OCI-M2 (cell line): ENCODE results near the gene NUBPL.
"Not testable (repeated sequence)": the region's sequence is repeated elsewhere in the genome, so short reads cannot be mapped to it uniquely, and the experiment has no call there.

Source experiments
- DNase-seq: peaks from one replicate; lab custom pipeline; 2025; ENCODE audit not compliant: unreplicated experiment; lab: John Stamatoyannopoulos, UW

Gene NUBPL

DNA sequence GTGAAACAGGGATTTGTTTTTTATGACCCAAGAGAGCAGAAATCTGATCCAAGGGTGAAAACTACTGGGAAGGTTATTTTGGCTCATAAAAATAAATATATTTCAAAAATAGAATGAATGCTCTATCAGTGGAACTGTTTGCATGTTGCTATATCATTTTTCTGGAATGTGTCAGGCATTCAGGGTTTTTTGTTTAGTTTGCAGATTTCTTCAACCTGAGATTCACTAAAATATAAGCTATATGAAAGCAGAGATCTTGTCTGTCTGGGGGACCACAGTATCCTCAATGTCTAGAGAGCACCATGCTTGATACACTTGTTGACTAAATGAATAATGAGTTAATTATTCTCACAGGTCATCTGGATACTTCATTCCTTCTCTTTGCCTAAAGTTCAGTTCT, 165.1 kb downstream of the NUBPL start:
- no peak for DNase-seq

DNA sequence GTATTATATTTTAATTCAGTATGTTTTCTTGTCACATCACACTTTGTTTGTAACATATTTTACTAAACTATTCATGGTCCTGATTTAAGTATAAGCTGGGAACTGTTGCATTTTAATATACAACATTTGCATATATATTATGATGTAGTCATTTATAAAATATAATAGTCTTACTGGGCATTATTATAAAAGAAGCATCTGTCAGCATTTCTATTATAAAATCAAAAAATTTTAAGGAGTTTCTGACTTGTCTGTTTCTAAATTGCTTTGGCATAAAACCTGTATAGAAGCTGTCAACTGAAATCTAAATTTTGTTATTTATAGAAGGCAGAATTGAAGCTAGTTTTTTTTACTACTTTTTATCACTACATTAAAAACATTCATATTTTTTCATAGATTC, 166.6 kb downstream of the NUBPL start:
- DNase-seq: no peak

DNA sequence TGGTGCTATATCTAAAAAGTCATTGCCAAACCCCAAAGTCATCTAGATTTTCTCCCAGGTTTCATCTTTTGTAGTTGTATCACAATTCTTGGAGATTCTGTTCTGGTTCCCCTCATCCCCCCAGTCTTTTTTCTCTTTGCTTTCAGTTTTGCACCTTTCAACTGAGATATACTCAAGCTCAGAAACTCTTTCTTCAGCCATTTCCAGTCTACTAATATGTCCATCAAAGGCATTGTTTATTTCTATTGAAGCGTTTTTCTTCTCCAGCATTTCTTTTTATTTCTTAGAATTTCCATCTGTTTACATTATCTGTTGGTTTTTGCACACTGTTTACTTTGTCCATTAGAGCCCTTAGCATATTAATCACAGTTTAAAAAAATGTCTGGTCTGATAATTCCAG, 179.5 kb downstream of the NUBPL start:
- no peak for DNase-seq

DNA sequence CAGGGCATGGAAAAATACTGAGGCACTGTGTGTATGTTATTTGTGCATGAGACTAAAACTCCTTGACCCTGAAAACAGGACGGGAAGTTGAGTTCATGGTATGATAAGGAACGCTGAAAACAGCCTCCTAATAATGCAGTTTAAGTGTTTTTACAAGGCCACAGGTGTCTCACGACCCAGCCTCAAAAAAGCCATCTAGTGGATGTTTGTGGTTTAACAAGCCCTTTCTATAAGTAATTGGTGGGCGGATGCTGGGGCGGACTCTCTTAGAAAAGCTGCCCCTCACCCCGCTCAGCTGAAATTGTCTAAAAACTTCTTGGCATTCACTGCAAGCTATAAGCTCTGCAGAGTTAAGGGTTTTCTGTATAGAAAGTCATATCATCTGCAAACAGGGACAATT, 184.5 kb downstream of the NUBPL start:
- DNase-seq: no peak

DNA sequence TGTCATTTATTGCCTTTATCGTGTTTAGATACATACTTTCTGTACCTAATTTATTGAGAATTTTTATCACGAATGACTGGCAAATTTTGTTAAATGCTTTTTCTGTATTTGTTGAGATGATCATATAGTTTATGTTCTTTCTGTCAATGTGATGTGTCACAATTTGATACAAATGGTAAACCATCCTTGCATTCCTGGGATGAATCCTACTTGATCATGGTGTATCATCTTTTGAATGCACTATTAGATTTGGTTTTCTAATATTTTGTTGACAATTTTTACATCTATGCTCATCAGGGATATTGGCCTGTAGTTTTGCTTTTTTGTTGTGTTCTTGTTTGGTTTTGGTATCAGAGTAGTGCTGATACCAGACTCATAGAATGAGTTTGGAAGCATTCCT, 185.1 kb downstream of the NUBPL start:
- DNase-seq: no peak

DNA sequence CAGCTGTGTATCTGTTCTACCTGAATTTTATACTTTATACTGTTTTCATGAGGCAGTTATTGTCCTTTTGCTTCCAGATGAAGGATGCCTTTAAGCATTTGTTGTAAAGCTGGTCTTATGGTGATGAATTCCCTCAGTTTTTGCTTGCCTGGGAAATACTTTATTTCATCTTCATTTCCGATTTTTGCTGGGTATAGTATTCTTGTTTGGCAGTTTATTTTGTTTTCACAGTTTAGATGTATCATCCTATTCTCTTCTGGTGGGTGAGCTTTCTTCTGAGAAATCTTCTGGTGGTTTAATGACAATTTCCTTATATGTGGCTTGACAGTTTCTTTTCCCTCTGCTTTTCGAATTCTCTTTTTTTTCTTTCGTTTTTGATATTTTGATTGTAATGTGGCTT, 188.1 kb downstream of the NUBPL start:
- no peak for DNase-seq

DNA sequence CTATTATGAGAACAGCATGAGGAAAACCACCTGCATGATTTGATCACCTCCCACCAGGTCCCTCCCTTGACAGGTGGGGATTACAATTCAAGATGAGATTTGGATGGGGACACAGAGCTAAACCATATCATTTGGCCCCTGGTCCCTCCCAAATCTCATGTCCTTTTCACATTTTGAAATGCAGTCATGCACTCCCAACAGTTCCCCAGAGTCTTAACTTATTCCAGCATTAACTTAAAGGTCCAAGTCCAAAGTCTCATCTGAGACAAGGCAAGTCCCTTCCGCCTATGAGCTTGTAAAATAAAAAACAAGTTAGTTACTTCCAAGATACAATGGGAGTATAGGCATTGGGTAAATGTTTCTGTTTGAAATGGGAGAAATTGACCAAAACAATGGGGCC, 189.8 kb downstream of the NUBPL start:
- DNase-seq: not testable (repeated sequence)

DNA sequence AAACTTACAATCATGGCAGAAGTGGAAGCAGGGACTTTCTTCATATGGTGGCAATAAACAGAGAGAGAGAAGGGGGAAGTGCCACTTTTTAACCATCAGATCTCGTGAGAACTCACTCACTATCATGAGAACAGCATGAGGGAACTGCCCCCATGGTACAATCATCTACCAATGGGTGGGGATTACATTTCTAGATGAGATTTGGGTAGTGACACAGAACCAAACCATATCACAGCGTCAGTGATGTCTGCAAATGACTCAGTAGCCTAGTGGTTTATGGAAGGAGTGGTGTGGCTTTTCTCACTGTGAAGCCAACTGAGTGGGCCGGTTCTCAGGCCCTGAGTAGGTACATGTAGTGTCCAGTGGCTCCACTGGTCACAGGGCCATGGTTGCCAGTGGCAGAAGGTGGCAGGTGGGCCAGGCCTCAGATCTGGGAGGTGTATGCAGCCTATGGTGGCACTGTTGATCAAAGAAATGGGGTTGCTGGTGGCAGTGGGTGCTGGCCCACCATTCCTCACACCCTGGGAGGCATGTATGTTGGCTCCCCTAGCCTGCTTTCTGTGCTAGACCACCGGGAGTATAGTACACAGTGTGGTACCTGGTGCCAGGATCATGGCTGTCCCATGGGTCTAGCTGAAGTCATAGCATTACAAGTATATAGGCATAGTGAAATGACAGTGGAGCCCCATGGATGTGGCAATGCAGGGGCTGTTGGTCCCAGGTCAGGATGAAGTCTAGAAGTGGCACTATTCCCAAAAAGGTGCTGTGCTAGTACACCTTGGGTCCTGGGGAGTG, 191.9 kb downstream of the NUBPL start:
- no peak for DNase-seq

DNA sequence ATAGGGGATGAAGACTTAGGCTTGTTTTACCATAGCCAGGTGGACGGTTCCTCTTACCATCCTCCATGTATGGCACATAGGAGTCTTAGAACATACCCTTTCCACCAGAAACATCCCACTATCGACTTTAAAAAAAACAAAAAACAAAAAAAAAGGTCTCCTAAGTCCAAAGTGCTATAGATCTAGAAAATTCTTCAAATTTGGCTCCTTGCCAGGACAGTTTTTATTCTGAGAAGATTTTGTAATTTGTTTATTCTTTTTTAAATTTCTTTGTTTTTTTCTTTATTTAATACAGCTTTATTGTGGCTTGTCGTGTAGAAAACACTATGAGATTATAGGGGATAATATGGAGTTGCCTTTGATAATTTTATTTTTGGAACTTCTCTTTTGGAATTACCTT, 197.7 kb downstream of the NUBPL start:
- DNase-seq: no peak

DNA sequence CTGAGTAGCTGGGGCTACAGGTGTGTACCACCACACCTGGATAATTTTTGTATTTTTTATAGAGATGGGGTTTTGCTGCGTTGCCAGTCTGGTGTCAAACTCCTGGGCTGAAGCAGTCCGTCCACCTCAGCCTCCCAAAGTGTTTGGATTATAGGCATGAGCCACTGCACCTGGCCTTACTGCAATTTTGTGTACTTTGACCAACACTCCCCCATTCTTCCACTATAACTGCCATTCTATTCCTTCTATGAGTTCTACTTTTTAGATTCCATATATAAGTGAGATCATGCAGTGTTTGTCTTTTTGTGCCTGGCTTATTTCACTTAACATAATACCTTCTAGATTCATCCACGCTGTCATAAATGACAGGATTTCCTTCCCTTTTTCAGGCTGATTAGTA, 199.1 kb downstream of the NUBPL start:
- no peak for DNase-seq

DNA sequence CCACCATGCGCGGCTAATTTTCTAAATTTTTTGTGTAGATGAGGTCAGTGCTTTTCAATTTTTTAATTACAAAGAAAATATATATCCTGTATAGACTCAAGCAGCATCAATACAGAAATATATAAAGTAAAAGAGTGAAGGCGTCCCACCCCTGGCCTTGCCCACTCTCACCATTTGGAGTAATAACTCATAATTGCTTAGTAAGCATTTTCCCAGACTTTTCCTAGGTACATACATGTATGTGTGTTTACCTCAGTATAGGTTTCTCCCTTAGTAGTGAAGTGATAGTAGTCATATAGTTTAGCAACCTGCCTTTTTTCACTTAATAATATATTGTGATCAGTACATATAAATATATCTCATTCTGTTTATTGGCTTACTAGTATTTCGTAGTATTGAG, 200.1 kb downstream of the NUBPL start:
- DNase-seq: no peak

DNA sequence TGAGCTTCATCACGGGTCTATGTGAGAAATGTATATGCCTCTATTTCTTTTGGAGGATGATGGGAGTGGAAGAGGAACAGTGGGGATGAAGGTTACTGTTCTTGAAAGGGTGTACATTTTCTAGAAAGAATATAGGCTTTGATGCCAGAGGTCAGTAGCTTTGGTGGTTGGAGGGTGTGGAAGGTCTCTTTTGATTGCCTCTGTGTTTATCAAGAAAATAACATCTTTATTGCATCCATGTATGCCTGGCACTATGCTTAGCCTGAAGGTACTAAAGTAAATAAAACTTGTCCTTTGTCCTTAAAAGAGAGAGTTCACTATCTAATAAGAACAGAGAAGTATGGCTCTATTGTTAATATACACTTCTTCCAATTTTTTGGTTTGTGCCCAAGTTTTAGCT, 201.8 kb downstream of the NUBPL start:
- no peak for DNase-seq

DNA sequence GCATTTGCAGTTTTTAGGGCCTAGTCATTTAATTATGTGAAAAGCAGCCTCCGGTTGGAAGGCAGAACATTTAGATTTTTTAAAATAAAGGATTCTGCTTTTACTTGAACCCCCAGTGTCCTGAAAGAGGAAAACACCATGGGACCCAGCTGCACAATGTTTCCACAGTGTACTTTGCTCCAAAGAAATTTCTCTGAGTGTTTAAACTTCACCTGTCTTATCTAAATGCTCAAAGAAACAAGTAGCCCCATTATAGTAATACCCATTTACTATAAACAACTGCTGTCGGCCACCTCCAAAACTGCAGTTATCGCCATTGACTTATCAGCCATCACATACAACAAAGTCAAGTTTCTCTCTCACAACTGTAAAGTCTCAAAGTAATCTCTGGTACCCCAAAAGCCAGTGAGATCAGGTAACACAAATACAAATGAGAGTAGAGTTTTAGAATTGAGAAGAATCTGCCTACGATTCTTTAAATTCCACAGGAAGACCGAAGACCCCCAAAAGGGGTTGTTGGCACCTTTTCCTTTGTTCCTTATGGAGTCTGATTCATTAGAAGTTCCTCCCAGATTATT, 205.2 kb downstream of the NUBPL start:
- no peak for DNase-seq

DNA sequence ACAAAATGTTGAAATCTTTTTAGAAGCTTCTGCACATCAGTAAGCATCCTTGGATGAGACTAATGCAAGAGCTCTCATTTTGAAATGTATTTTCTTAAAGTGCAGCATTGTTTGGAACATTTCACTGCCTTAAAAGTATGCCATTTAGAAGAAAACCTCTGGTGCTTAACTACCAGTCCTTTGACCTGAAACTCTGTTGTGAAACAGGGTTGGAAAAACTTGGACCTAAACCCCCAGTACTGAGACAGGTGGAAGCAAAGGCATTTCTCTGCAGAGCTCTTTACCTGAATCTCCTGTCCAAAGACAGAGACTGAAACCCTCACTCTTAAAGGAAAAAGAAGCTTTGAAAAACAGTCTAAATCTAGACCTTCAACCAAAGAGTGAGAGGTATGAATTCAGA, 207.2 kb downstream of the NUBPL start:
- DNase-seq: no peak

DNA sequence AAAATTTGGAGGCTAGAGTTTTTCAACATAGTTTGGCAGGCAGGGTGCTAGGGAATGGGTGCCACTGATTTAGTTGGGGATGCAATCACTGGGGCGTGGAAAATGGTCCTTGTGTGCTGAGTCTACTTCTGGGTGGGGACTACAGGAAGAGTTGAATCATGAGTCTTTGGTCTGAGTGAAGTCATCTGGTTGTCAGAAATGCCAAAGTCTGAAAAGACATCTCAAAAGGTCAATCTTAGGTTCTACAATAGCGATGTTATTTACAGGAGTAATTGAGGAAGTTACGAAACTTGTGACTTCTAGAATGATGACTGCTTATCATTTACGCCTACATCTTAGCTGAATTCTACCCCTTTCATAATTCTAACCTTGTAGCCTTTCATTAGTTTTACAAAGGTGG, 209.1 kb downstream of the NUBPL start:
- no peak for DNase-seq

DNA sequence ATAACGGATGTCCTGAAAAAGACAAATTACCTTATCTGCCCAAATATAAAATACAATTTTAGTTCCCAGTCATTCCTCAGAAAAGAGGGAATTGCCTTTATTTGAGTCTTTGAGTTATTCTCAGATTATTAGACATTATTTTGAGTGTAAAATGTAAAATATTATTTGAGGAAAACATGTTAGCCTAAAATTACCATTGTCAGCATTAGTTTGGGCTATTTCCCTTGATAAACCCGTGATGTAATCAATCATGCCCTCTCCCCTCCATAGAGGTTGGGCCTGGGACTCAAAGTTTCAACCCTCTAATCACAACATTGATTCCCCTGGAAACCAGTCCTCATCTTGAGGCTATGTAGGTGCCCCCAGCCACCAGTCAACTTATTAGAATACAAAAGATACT, 213.4 kb downstream of the NUBPL start:
- DNase-seq: no peak

DNA sequence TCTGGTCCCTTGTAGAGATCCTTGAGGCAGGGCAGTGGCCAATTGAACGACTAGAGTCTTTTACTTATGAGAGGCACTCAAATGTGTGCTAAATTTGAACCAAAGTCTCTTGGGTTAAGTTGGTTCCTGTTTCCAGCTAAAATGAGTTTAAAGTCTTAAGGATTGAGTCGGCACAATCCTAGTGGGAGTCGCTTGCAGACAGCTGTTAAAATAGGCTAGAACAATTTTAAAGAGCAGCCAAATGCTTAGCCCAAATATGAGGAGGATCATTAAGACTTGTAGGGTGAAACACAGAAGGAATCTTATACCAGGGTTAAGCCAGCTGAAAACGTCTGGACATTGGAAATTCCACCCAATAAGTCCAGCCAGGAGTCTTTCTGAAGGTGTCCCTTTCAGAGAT, 216.1 kb downstream of the NUBPL start:
- DNase-seq: no peak

DNA sequence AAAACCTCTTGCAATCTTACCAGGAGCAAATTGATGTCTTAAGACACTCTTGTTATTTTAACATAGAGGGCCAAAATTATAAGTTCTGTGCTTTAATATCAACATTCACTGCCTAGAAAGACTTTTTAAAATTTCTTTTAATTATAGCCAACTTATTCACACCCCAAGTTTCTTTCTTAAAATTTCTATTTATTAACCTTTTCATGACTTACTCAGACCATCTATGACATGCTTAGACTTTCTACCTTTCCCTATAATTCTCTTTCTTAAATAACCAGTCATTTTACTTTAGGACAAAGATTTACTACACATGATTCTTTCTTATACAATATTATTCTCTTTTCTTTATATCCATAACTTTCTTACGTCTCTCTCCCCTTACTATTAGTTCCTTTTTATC, 220.4 kb downstream of the NUBPL start:
- no peak for DNase-seq

DNA sequence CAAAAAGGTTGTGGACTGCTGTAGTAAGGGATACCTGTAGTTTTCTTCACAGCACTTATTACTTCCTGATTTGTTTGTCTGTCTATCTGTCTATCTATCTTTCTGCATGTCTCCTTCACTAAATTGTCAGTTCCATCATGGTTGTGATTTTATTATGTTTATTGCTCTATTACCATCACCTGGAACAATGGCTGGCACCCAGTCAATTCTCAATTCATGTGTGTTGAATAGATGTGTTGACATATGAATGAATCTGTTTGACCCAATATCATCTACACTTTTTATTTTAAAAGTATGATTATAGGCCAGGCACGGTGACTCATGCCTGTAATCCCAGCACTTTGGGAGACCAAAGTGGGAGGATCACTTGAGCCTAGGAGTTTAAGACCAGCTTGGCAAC, 224.4 kb downstream of the NUBPL start:
- DNase-seq: no peak

DNA sequence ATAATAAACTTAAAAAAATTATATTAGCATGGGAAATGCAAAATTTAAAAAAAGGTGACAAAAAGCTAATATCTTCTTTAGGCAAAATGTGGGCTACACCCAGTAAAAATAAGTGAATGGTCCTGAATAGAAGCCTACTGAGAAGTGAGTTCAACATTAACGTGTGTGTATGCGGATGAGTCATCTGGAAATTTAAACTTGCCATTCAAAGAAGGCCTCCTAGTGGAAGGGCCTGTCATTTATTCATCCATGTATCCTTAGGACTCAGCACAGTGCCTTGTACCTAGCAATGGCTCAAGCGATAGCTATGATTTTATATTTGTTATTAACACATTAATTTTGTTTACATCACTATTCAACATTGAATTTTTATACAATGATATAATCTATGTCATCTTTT, 226.2 kb downstream of the NUBPL start:
- no peak for DNase-seq

DNA sequence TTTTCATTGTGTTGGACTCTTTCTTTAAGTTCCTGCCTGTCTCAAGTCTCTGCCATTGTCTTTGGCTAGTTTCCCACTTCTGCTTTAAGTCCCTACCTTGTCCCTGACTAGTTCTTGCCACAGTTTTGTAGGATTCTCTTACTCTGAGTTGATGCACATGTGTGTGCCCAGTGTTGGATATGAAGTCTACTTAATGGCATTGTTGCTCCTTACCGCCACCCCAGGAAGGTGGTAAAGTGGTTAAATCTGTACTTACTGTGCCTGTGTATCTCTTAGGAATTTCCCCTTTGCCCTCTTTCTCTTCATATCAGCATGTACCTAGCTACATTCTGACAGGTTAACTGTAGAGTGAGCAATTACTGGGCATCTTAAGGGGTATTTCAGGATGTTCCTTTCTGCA, 227.1 kb downstream of the NUBPL start:
- DNase-seq: no peak

DNA sequence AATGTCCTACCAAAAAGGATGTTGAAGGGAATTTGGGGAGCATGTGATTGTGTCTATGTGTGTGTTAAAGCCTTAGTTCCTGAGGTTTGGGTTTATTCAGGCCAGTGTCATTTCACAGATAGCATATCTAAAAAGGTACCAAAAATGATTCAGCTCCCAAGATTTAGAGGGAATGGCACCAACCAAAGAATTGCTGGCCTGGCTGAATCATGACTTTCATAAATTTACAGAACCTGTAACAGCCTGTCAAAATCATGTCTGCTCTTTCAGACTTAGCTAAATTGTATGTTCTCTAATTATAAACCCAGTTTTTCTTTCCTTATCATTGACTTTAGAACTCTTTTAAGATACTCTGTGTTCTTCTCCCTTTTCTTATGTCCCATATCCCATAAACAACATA, 231.5 kb downstream of the NUBPL start:
- DNase-seq: no peak

DNA sequence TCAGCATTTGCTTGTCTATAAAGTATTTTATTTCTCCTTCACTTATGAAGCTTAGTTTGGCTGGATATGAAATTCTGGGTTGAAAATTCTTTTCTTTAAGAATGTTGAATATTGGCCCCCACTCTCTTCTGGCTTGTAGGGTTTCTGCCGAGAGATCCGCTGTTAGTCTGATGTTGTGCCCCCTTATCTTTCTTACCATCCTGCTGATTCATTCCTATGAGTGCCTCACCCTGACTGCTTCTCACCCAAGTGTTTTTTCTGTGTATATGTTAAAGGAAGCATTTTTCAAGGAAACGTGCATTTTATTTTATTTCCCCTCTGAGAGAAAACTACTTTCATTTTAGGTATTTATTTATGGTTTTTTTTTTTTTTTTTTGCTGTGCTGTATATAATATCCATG, 236.7 kb downstream of the NUBPL start:
- DNase-seq: not testable (repeated sequence)
